Non-pigmented ciliary epithelial cell (primary cell): Measurements from ENCODE around the gene ANKRD52.
"Not testable (repeated sequence)": the region's sequence is repeated elsewhere in the genome, so short reads cannot be mapped to it uniquely, and the experiment has no call there.

Experiments
- DNase-seq: peaks from one replicate; pipeline ENCODE4 v3.0.0-alpha.2; 2010; ENCODE audit warnings: low read depth

Gene ANKRD52

GRCh38 chr12:56272468-56272867 lies 14.3 kb upstream of the ANKRD52 start:
- not testable (repeated sequence) for DNase-seq

DNA sequence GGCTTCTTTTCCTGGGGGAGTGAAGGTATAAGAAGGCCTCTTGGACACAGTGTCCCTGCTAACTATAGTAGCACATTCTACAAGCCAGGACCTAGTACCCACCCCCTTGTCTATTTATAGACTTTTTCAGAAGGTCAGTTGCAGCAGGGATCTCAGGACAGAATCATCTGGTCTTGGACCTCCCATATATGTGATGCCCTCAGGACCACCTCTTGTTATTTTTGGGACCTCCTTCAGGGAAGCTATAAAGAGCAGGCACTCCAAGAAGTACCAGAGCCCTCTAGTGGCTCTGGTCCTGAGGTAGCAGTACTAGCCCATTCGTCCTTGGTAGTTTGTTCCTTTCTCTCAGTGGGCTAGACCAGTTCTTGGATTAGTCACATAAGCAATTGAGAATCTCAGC lies 12.8 kb upstream of the ANKRD52 start:
- no peak for DNase-seq

DNA sequence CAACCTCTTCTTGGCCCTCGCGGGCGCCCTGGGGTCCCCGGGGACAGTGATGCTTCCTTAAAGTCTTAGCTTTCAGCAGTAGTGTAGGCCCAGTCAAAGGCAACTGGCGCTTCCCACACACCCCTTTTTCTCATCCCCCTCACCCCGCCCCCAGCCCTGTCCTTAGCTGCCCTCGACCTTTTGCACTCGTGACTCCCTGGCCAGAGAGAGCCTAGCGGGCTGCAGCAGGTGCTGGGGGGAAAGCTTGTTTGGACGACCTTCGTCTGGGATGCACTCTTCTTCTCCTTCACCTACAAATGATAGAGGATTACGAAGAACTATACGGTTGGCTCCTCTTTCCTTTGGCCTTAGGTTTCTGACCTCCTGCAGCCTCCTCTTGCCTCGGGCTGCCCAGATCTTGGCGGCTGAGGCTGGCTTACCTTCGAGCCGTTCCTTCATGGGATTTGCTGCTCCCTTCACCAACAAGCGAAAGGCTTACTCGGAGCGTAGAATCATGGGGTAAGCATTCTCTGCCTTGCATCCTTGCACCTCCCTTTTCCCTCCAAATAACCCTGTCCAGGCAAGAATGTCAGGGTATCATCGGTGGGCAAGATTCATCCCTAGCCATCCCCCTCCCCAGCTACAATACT lies 9.4 kb upstream of the ANKRD52 start:
- DNase-seq, result no peak

DNA sequence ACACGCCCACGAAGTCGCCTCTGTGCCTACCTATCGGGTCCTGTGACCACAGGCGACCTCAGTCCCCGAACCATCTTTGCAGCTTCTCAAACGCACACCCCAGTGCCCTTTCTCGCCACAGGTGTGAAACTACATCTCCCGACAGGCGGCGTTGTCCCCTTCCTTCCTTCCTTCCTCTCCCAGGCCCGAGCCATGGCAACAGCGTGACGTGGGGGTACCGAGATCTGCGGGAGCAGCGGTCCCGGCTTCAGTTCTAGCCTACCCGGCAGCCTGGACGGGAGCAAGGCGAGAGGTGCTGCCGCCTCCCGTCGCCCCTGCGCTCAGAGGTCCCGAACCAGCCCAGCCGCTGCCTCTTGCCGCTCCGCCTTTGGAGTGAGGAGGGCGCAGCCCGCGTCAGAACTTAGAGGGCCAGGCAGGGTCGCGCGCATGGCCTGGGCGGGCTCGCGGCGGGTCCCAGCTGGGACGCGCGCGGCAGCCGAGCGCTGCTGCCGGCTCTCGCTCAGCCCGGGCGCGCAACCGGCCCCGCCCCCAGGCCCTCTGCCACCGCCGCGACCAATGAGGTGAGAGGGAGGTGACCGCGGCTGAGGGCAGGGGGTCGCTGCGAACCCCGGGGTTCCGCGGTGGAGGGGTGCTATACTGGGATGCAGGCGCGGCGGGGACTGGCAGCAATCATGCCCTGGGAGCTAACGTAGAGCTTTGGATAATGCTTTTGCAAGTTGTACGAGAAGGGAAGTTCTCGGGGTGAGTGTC lies 8.7 kb upstream of the ANKRD52 start, which contains the start of gene COQ10A:
COQ10A (plus strand) TSS at position 250 of the 750 bp plus-strand sequence; CDS start at position 427, 177 bp downstream.
- DNase-seq, result peak; percentile 32

GRCh38 chr12:56266068-56266692 lies 8.0 kb upstream of the ANKRD52 start:
- DNase-seq, result not testable (repeated sequence)

- not testable (repeated sequence) for DNase-seq
These were observed 4.8 kb upstream of the ANKRD52 start for GRCh38 chr12:56262955-56263354.

DNA sequence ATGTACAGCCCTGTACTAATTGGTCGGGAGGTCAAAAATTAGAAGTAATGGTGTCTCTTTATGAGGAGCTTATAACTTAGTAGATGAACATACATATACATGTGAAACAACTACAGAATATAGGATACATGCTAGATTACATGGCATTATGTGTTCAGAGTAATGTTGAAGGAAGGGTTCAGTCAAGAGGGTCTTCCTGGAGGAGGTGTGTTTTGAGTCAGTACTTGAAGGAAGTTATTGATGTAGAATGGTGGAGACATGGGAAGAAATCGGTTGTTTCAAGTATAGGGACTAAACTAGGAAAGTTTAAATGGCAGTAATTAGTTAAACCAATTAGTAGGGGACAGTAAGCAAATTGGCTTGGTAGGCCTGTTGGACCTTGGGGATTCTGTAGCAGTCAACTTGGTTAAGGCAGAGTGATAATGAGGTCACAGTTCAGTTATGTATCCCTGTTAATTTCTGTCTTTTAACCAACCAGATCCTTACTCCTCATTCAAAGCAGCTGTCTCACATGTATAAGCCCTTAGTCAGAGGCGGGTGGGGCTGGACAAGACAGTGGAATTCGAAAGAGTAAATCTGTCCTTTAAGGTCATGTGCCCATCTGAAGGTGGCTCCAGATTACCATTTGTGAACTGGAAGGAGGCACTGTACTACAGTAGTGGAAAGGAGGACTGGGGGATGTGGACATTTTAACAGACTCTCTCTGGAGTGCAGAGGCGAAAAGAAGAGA lies 3.5 kb upstream of the ANKRD52 start:
- peak; percentile 48 for DNase-seq

GRCh38 chr12:56260921-56261320 lies 2.7 kb upstream of the ANKRD52 start:
- DNase-seq, result no peak

DNA sequence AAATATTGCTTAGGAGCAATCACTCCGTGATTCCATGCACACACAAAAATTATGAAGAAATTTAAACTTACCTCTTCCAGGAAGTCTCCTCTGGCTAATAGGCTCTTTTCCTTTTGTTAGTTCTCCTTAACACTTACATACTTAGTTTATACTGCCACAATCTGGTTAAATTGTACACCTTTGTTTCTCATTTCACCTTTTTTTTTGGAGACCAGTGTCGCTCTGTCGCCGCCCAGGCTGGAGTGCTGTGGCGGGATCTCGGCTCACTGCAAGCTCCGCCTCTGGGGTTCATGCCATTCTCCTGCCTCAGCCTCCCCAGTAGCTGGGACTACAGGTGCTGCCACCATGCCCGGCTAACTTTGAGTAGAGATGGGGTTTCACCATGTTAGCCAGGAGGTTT lies 2.2 kb upstream of the ANKRD52 start:
- DNase-seq, result no peak

GRCh38 chr12:56258820-56259183 lies 618 bp upstream of the ANKRD52 start:
- DNase-seq, result no peak

DNA sequence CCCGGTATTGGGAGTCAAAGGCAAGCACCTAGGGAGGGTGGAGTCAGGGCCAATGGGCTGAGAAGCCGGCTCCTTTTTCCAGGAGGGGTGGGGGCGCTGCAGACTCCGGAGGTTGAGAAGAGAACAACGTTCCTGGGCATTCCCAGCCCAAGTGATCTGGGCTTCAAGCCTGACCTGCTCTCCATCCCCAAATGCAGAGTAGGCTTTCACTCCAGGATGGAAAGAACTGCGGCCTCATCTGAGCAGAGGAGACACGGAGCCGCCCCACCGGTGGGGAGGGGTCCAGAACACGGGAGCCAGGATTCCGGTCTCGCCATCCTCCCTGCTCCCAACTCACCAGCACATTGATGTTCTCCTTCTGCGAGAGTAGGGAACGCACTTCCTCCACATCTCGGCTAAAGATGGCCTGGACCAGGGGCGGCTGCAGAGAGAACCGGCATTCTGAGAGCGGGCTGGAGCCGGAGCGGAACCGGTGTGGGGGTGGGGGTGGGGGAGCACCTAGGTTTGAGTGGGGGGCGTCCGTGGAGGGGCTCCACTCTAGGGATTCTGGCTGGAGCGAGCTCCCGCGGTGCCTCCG lies 605 bp downstream of the ANKRD52 start:
- DNase-seq, result no peak

DNA sequence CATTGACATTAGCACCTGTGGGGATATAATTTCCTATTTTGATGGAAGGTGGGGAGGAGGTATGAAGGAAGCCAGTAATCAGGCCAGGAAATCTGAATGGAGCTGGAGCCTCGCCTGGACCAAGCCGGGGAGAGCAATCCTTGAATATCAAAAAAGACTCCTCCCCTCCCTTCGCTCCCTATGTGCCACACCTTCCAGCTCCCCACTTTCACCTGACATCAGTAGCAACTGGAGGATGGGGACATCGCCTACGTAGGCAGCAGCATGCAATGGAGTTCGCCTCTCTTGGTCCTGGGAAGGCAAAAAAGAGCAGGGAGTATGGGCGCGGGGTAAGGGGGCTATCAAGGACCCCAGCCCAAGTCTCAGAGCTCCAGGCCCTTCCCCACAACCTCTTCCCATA lies 1.1 kb downstream of the ANKRD52 start:
- DNase-seq, result no peak

GRCh38 chr12:56256326-56256960 lies 1.7 kb downstream of the ANKRD52 start:
- DNase-seq, result no peak

GRCh38 chr12:56255671-56256070 lies 2.5 kb downstream of the ANKRD52 start:
- no peak for DNase-seq

DNA sequence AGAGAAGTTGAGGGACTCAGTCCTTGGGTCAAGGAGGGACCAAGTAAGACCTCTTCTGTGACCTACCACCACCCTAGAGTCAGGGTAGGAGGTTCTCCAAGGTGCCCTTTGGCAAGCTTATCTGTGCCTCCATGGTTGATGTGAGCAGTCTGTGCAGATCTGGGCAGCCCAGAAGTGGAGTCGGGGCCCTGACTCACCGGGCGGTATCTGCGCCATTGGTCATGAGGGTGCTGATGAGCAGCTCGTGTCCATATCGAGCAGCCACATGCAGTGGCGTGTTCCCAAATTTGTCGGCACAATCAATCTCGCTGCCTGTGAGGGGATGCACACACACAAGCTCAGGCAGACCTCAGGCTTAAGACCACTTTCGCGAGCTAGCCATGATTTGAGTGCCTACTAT lies 5.1 kb downstream of the ANKRD52 start:
- DNase-seq, result no peak

DNA sequence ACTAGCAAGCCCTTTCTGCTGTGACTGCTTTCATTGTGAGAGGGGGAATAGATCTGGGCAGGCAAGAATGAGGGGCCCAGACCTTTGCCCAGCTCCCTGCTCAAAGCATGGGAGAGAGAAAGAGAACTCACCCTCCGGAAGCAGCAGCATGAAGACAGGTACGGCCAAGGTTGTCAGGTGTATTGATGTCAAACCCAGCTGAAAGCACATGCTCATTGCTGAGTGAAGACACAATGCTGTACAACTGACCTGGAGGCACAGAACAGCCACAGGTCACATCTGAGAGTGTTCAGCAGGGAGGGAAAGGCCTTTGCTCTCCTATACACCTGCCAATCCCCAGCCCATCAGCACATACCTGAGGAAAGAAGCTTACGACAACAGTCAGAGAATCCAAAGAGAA lies 5.5 kb downstream of the ANKRD52 start:
- no peak for DNase-seq

DNA sequence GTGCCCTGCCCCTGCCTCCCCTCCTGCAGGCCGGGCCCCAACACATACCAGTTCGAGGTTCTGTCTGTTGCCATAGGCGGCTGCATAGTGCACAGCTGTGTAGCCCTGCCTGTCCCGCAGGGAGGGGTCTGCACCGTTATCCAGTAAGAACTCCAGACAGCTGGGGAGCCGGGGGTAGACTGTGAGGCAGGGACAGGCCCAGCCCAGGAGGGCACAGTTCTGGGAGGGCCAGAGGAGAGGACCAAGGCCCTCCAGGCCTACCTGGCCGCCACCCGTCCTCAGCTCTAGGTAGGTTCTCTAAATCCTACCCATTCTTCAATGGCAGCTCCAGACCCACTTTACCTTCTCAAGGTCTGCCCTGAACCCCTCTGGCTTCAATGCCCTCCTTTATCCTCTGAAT lies 9.5 kb downstream of the ANKRD52 start:
- DNase-seq, result no peak

GRCh38 chr12:56247923-56248322 lies 10.3 kb downstream of the ANKRD52 start:
- DNase-seq, result no peak

- DNase-seq, result no peak
These were observed 13.7 kb downstream of the ANKRD52 start for GRCh38 chr12:56244494-56244893.

DNA sequence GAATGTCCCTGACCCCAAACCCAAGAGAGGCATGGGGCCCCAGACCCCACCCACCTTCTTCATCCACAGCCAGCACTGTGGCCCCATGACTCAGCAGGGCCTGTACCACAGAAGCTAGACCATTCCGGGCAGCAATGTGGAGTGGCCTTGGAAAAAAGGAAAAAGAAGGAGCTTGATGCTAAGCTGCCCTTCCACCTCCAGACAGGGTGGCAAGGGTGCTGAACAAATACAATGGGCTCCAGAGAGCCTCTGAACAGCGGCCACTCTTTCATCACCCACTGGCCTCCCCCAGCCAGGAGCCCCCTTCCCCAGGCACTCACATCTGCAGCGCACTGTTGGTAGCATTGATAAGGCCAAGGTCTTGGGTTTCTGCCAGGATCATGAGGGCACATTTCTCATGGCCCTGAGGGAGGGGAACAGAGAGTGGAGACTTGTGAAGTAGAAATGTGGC lies 14.4 kb downstream of the ANKRD52 start:
- DNase-seq, result no peak

- DNase-seq, result no peak
These were observed 15.2 kb downstream of the ANKRD52 start for GRCh38 chr12:56242986-56243385.
